HG03378 (cell line): Measurements from ENCODE around the gene IL17A.
"Not testable (repeated sequence)": the region's sequence is repeated elsewhere in the genome, so short reads cannot be mapped to it uniquely, and the experiment has no call there.

Experiments used
- ATAC-seq: cut with Tn5 transposase; IDR thresholded peaks from one replicate; pipeline ENCODE4 v1.9.1; 2021; ENCODE audit warnings: mild to moderate bottlenecking, moderate library complexity; ENCODE audit not compliant: unreplicated experiment

Gene IL17A

GRCh38 chr6:52162940-52163908 lies 23.0 kb upstream of the IL17A start:
- ATAC-seq = peak; percentile 61

- ATAC-seq = no peak
These were observed 21.7 kb upstream of the IL17A start for GRCh38 chr6:52164319-52165094.

GRCh38 chr6:52167267-52167666 lies 18.9 kb upstream of the IL17A start:
- ATAC-seq = no peak

- not testable (repeated sequence) for ATAC-seq
These were observed 17.8 kb upstream of the IL17A start for GRCh38 chr6:52168351-52168750.

DNA sequence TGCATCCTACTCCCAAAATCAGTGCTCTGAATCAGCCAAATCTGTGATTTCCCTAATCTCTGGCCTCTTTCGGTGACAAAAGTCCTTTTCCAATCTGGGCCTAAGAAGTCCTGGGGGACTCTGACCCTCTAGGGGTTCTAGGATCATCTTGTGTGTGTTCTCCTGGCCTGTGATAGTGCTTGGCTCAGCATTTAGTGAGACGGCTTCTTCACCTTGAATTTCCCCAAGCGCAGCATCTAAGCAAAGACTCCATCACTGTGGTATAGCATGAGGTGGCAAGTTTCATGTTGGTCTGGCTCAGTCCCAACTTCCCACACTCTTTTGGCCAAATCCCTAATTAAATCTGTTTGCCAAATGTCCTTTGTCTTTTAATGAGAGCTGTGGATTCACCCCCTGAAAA lies 12.1 kb upstream of the IL17A start:
- ATAC-seq = no peak

DNA sequence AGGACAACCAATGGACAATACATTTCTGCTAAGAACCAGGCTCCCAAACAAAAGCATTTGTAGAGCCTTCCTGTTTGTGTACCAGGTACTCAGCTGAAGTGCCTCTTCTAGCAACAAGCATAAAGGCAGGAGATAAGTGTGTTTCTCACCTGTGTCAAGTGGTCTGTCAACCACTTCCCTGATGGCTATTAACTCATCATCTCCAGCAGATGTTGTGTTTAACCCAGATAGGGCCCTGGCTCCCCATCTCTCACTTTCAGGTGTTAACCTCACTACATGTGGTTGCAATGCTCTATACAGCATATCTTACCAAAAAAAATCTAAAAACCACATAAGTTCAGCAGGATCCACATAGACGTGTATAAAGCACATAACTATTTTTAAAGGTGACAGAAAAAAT lies 9.6 kb upstream of the IL17A start:
- ATAC-seq = peak; percentile 67

- ATAC-seq = no peak
These were observed 8.2 kb upstream of the IL17A start for GRCh38 chr6:52177961-52178360.

DNA sequence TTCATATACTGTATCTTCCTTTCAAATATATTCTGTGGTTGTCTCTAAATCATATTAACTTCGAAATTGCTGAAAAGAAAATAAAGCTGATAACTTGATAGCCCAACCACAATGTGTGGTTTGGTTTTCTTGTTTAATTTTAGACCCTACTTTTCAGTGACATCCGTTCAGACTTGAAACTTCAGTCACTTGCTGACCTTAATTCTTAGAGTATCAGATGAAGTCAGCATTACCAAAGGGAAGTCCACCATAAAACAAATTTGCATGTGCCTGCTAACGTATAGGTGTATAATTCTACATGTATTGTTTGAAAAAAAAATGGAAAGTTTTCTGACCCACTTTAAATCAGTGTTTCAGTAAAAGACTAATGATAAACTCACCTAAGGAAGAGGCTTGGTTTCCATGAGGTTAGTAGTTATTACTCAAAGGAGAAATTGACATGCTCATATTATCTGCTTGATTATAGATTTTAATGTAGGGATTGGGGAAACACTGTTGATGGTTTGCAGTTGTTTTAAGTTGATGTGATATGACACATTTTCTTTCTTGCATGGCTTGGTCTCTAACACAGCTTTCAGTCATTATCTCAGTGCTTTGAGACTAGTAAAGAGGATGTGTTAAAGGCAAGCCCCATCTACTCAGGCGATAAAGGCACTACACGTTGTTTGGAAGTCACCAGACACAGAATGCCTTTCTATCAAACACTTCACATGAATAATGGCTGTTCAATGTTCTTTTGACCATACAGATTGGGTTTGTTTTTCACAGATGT lies 5.2 kb upstream of the IL17A start:
- peak; percentile 82 for ATAC-seq

DNA sequence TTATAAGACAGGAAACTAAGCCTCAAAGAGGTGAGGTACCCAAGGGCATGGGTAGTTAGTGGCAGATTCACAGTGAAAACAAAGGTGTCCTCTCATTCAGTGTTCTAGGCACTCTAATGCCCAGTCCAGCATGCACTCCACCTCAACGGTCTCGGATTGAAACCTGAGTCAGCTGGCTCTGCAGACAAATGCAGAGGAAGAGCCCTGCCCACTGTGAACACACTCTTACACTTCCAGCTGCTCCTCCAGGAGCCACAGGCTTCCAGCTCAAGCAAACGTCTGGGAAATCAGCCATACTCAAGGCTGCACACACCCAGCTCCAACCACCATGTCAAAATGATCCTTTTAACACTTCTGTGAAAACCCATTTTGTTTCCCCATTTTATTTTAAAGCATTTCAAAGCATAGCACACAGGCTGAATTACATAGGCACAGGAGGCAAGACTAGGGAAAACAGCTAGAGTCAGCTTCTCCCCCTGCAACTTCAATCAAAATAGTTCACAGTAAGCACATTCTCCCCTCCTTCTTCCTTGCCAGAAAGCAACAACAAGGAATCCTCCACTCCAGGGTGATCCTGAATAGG lies 3.0 kb upstream of the IL17A start:
- ATAC-seq = no peak

GRCh38 chr6:52186480-52186879 lies 305 bp downstream of the IL17A start:
- peak; percentile 88 for ATAC-seq

- ATAC-seq = no peak
These were observed 923 bp downstream of the IL17A start for GRCh38 chr6:52187098-52187497.

- ATAC-seq = no peak
These were observed 3.8 kb downstream of the IL17A start for GRCh38 chr6:52189974-52190373.

- ATAC-seq = no peak
These were observed 4.2 kb downstream of the IL17A start for GRCh38 chr6:52190409-52190808.

- ATAC-seq = no peak
These were observed 5.6 kb downstream of the IL17A start for GRCh38 chr6:52191824-52192223.

DNA sequence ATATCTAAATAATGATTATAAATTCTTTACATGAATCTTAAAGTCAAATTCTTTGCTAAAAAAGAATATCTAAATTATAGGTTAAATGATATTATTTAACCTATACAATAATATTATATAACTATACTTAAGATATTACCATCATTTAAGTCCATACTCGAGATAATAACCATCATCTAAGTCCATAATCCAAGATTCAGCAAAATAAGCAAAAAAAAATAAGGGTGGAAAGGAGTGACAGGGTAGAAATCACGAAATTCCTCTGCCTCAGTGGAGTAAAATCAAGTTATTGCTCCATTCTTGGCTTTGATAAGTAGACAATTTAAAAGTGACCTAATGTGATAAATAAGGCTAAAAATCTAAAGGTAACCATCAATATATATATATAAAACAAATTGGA lies 9.7 kb downstream of the IL17A start:
- no peak for ATAC-seq

DNA sequence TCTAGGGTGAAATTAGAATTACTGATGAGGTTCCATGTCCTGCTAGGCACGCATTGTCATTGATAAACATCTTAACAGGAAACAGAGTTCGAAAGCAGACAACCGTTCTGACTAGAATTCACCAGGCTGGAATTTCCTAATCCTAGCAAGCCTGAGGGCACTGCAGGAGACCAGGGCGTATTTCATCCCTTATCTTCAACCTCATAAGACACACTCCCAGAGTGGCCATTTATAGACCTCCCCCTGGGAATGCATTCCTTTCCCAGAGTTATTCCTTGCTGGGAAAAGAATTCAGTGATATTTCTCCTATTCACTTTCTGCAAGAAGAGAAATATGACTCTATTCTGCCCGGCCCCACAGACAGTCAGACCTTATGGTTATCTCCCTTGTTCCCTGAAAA lies 13.9 kb downstream of the IL17A start:
- ATAC-seq = not testable (repeated sequence)

- ATAC-seq = no peak
These were observed 14.9 kb downstream of the IL17A start for GRCh38 chr6:52201046-52201445.

- no peak for ATAC-seq
These were observed 15.3 kb downstream of the IL17A start for GRCh38 chr6:52201493-52201892.

GRCh38 chr6:52207066-52207465 lies 20.9 kb downstream of the IL17A start:
- no peak for ATAC-seq

DNA sequence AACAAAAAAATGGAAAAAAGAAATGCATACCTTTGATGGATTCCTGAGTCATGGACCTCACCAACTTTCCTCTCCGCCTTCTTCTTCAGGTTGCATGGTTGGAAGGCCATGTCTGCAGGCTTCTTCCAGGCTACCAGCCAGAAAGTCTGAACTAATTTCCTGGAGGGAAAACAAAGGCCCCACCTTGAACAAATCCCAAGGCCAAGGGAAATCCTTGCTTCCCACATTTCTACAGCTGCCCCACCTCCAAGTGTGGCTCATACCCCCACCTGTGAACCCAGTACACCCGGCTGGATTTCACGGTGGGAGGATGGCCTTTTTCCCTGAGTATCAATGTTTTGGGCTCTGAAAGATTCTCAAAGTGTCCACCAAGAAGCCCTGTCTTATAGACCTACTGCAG lies 22.4 kb downstream of the IL17A start:
- ATAC-seq = no peak

DNA sequence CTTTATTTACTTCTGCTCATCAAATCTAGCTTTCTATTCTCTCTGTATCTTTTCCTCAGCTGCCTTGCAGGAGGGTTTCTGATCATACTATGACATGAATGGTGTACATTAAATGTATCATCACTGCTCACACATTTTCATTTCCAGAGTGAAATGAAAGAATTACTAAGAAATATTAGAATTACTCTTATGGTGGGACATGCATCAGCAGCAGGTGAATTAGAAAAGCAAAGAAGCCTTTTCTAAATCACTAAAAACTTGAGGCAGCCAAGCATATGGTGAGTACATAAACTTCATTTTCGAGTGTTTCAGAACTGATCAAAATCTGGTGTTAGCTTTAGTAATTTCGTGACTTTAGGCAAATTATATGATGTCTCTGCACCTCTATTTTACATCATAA lies 23.6 kb downstream of the IL17A start:
- peak; percentile 25 for ATAC-seq
